GM12864 (cell line): ENCODE results near the gene NUP93.

Experiments used
- DNase-seq: peaks from one replicate; pipeline ENCODE4 v3.0.0-alpha.2; 2011; ENCODE audit warnings: low read depth
- H3K4me3 ChIP-seq: 2 replicates; pipeline ENCODE4 v1.5.1; 2011; ENCODE audit warnings: mild to moderate bottlenecking, low read depth, low read length, control low read depth
- TF ChIP-seq, protein P1 (sequence below): IDR thresholded peaks from 2 replicates; pipeline ENCODE4 v1.5.1; 2011; ENCODE audit warnings: low read depth, mild to moderate bottlenecking, moderate library complexity, low read length, control low read depth, inconsistent platforms; ENCODE audit errors: missing control alignments

The NUP93 gene

DNA sequence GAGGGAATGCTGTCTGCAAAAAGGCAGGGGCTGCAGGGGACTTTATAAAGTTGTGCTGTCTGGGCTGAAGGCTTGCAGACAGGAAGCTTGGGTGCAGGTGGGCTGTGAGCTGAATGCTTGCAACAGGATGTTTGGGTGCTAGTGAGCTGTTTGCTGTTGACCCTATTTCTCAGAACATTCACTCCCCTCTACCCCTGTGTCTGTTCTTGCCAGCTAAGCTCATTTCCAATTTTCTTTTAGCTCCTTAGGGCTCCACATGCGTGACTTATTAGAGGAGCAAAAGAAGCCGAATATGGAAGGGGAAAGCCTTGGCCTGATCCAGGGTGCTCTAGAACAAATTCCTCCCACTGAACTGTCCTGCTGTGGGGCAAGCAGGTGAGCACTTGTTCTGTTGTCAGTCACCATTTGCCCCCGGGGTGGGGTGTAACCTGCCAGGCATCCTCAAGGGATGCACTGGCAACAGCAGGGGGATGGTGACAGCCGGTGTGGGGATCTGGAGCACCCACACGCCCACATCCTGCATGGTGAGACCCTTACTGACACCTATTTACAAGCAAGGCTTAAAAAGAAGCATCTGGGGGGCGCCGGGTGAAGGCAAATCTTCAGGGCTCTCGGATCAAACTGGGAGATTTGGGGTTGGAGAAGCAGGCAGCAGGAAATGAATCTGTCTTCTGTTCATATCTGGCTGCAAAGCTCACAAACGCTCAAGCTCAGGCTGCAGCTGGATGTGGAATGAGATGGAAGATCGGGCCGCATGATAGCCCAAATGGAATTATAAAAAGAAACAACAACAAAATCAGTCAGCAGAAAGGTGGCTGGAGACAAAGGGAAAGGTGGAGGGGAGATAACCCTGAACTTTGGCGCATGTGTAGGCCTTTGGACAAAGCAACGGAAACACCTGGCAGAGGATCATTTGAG lies 21.1 kb upstream of the NUP93 start:
- no peak overlapping the region for H3K4me3 ChIP-seq
- no peak for DNase-seq
- TF ChIP-seq, protein P1, sequence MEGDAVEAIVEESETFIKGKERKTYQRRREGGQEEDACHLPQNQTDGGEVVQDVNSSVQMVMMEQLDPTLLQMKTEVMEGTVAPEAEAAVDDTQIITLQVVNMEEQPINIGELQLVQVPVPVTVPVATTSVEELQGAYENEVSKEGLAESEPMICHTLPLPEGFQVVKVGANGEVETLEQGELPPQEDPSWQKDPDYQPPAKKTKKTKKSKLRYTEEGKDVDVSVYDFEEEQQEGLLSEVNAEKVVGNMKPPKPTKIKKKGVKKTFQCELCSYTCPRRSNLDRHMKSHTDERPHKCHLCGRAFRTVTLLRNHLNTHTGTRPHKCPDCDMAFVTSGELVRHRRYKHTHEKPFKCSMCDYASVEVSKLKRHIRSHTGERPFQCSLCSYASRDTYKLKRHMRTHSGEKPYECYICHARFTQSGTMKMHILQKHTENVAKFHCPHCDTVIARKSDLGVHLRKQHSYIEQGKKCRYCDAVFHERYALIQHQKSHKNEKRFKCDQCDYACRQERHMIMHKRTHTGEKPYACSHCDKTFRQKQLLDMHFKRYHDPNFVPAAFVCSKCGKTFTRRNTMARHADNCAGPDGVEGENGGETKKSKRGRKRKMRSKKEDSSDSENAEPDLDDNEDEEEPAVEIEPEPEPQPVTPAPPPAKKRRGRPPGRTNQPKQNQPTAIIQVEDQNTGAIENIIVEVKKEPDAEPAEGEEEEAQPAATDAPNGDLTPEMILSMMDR, result no peak

GRCh38 chr16:56709443-56710040 lies 20.4 kb upstream of the NUP93 start:
- TF ChIP-seq, protein P1, result no peak
- DNase-seq, result no peak
- H3K4me3 ChIP-seq, result no peak overlapping the region

DNA sequence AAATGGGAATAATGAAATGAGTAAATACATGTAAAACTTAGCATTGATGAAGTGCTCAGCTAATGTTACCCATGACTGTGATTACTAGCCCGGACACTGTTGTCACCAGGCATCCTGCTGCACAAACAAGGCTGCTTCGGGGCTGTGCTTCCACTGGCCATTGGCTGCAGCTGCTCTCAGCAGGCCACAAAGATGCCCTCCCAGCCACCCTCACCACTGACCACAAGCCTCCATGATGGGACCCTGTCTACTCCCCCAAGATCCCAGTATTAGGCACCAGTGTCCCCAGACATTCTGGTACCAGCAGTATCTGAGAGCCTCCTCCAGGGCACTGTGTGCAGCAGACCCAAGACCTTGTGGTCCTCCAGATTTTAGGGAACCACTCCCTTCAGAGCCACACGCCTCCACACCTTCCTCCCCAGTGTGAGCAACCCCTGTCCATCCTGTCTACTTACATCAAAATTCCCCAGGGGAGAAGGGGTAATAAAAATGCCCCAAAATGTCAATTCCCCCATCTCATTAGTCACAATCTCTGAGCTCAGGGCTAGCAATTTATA lies 19.7 kb upstream of the NUP93 start:
- TF ChIP-seq, protein P1, result no peak

GRCh38 chr16:56711862-56712261 lies 18.1 kb upstream of the NUP93 start:
- TF ChIP-seq, protein P1, result no peak

More for the DNA sequence above, 19.7 kb upstream of the NUP93 start:
- H3K4me3 ChIP-seq, result no peak overlapping the region
- DNase-seq, result no peak

GRCh38 chr16:56713794-56714193 lies 16.1 kb upstream of the NUP93 start:
- H3K4me3 ChIP-seq, result no peak overlapping the region
- DNase-seq, result no peak
- TF ChIP-seq, protein P1, result no peak

More at GRCh38 chr16:56711862-56712261, 18.1 kb upstream of the NUP93 start:
- no peak overlapping the region for H3K4me3 ChIP-seq
- no peak for DNase-seq

GRCh38 chr16:56715126-56715525 lies 14.8 kb upstream of the NUP93 start:
- TF ChIP-seq, protein P1, result no peak
- no peak for DNase-seq
- no peak overlapping the region for H3K4me3 ChIP-seq
